K562 (cell line): Measurements from ENCODE around the gene GEMIN5. TPM values are rescaled to one million over a fixed set of nuclear protein-coding genes. Genes with fewer than 3 reads are reported as not detected.

Experiments used
- ATAC-seq: fragments of 200-7000 bp; cut with Tn5 transposase; 3 replicates; pipeline ENCODE4 v1.9.1; 2020; ENCODE audit warnings: moderate library complexity
- BruUV-seq: library from RNA; stranded (reverse); fragments of 400-500 nt; replicated peaks from 2 replicates; lab custom pipeline; 2021; lab: Mats Ljungman, UMichigan
- CTCF ChIA-PET: fragments of 300-600 bp; formaldehyde crosslinking; extraction: SDS; loops from one replicate; lab custom pipeline; 2021; ENCODE audit warnings: low intra/inter-chr PET ratio; lab: Yijun Ruan, JAX
- POLR2A ChIA-PET: fragments of 300-600, 350-650 bp; sonication (Branson Sonifier 250); formaldehyde crosslinking; extraction: SDS; loops from one replicate; lab custom pipeline; 2021; ENCODE audit warnings: antibody characterized with exemption, inconsistent platforms; lab: Yijun Ruan, JAX
- DNase-seq, 4 experiments: peaks; one replicate each; pipeline versions ENCODE4 v3.0.0 to v3.0.0-alpha.2; 2011 to 2018; ENCODE audit warnings: low spot score in 3 of 4, mixed read lengths in 3 of 4; ENCODE audit errors: extremely low read depth in 1 of 4
- FAIRE-seq: peaks from 2 replicates; lab custom pipeline; 2011; peaks lifted over from hg19 to GRCh38; lab: Jason Lieb, UNC
- H2AFZ ChIP-seq: 2 replicates; pipeline ENCODE4 v1.6.0; 2011; ENCODE audit warnings: low read depth, low read length, control low read depth, inconsistent platforms
- H3K27ac ChIP-seq: fragments of 200-600 bp; 3 replicates; pipeline ENCODE4 v1.8.0; 2011; ENCODE audit warnings: low read depth, mild to moderate bottlenecking, control low read depth, inconsistent platforms, low read length, moderate library complexity, mixed read lengths; ENCODE audit errors: extremely low read depth
- H3K27me3 ChIP-seq, 2 experiments: fragments of 300-600 bp in 1 of 2; 2 replicates in 1 of 2; 3 replicates in 1 of 2; pipeline versions ENCODE4 v1.6.0 to v1.8.0; 2011; ENCODE audit warnings: inconsistent platforms in 2 of 2, low read length in 2 of 2, mild to moderate bottlenecking in 1 of 2, mixed read lengths in 1 of 2, moderate library complexity in 1 of 2; ENCODE audit not compliant: control insufficient read depth in 2 of 2, insufficient read depth in 2 of 2
- H3K36me3 ChIP-seq: fragments of 300-600 bp; 3 replicates; pipeline ENCODE4 v1.8.0; 2011; ENCODE audit warnings: mild to moderate bottlenecking, low read length, inconsistent platforms; ENCODE audit not compliant: control insufficient read depth, insufficient read depth
- H3K4me1 ChIP-seq, 2 experiments: fragments of 200-600 bp in 1 of 2; replicated peaks in 1 of 2; 2 replicates in 1 of 2; 3 replicates in 1 of 2; pipeline versions ENCODE4 v1.5.1 to v1.8.0; 2011; ENCODE audit warnings: inconsistent platforms in 2 of 2, low read length in 2 of 2, mild to moderate bottlenecking in 1 of 2, mixed read lengths in 1 of 2, moderate library complexity in 1 of 2; ENCODE audit not compliant: control insufficient read depth in 2 of 2, insufficient read depth in 2 of 2
- H3K4me2 ChIP-seq: 2 replicates; pipeline ENCODE4 v1.6.1; 2011; ENCODE audit warnings: low read length, control low read depth, inconsistent platforms, mixed read lengths; ENCODE audit not compliant: insufficient read depth
- H3K4me3 ChIP-seq: fragments of 200-600 bp; sonication (generic), shearing (Covaris generic); 2 replicates; pipeline ENCODE4 v1.5.1; 2016; ENCODE audit warnings: control low read depth, inconsistent platforms
- H3K79me2 ChIP-seq: fragments of 200-600 bp; 3 replicates; pipeline ENCODE4 v1.8.0; 2011; ENCODE audit warnings: low read length, inconsistent platforms; ENCODE audit not compliant: control insufficient read depth, insufficient read depth
- H3K9ac ChIP-seq, 2 experiments: 2 replicates each; pipeline versions ENCODE4 v1.6.0 to v1.6.1; 2011; ENCODE audit warnings: low read depth in 2 of 2, low read length in 2 of 2, control low read depth in 1 of 2, inconsistent platforms in 1 of 2, mild to moderate bottlenecking in 1 of 2, mixed read lengths in 1 of 2; ENCODE audit not compliant: insufficient read depth in 1 of 2
- H3K9me1 ChIP-seq: one replicate; pipeline ENCODE4 v1.6.0; 2011; ENCODE audit warnings: inconsistent platforms, mild to moderate bottlenecking, low read length, moderate library complexity; ENCODE audit not compliant: control insufficient read depth, insufficient read depth
- H3K9me3 ChIP-seq: replicated peaks from 2 replicates; pipeline ENCODE4 v1.5.1; 2011; ENCODE audit warnings: low read depth, low read length, inconsistent platforms; ENCODE audit not compliant: control insufficient read depth, insufficient read depth
- H4K20me1 ChIP-seq: replicated peaks from 2 replicates; pipeline ENCODE4 v1.6.1; 2011; ENCODE audit warnings: low read length, inconsistent platforms, mixed read lengths; ENCODE audit not compliant: control insufficient read depth, insufficient read depth
- ARID3A ChIP-seq: IDR thresholded peaks from 2 replicates; pipeline ENCODE4 v1.6.1; 2012; ENCODE audit warnings: low read depth, low read length, improper control_type of control experiment, borderline replicate concordance
- CEBPG ChIP-seq, 3 experiments: fragments of 200-800 bp in 1 of 3; sonication (Bioruptor generic) in 1 of 3; sonication (generic) in 1 of 3; formaldehyde crosslinking in 1 of 3; IDR thresholded peaks in 2 of 3; conservative IDR thresholded peaks in 1 of 3; 2 replicates each; pipeline versions ENCODE4 v1.6.1 to v1.8.0; 2016 to 2022; ENCODE audit warnings: missing compliant biosample characterization in 2 of 3, missing genetic modification characterization in 2 of 3, mild to moderate bottlenecking in 1 of 3, missing genetic modification reagents in 1 of 3
- CTCF ChIP-seq, 3 experiments: IDR thresholded peaks in 2 of 3; conservative IDR thresholded peaks in 1 of 3; 2 replicates each; pipeline ENCODE4 v1.5.1; 2011 to 2012; ENCODE audit warnings: low read length in 3 of 3, mild to moderate bottlenecking in 3 of 3, control low read depth in 2 of 3, improper control_type of control experiment in 1 of 3, inconsistent platforms in 1 of 3, low read depth in 1 of 3, mixed read lengths in 1 of 3, moderate library complexity in 1 of 3; ENCODE audit not compliant: insufficient read depth in 2 of 3
- MIER1 ChIP-seq: fragments of 450-650 bp; IDR thresholded peaks from 2 replicates; pipeline ENCODE4 v1.6.1; 2016; ENCODE audit warnings: antibody characterized with exemption, mild to moderate bottlenecking, low read depth
- POLR2H ChIP-seq: IDR thresholded peaks from 2 replicates; pipeline ENCODE4 v1.6.1; 2016; ENCODE audit warnings: missing genetic modification characterization, low read depth, mild to moderate bottlenecking, control low read depth, missing compliant biosample characterization, moderate library complexity
- RAD21 ChIP-seq, 2 experiments: fragments of 250-450 bp in 1 of 2; fragments of 450-650 bp in 1 of 2; sonication (Bioruptor Pico) in 1 of 2; formaldehyde crosslinking in 1 of 2; IDR thresholded peaks in 1 of 2; conservative IDR thresholded peaks in 1 of 2; 2 replicates each; pipeline versions ENCODE4 v1.4.0 to v1.8.0; 2020 to 2022; ENCODE audit warnings: mild to moderate bottlenecking in 2 of 2, moderate library complexity in 1 of 2
- ZNF274 ChIP-seq: IDR thresholded peaks from 2 replicates; pipeline ENCODE4 v1.6.1; 2011; ENCODE audit warnings: low read depth, mild to moderate bottlenecking, low read length, moderate library complexity, borderline replicate concordance
- ZNF609 ChIP-seq: sonication (generic); formaldehyde crosslinking; IDR thresholded peaks from 2 replicates; pipeline ENCODE4 v1.8.1; 2023; ENCODE audit warnings: missing genetic modification reagents, mild to moderate bottlenecking, borderline replicate concordance
- WGBS: fragments of 100-300 bp; shearing (Covaris generic); methylation state at CpG from one replicate; pipeline ENCODE4 v1.1.6; 2016; ENCODE audit warnings: low coverage, mixed read lengths; ENCODE audit not compliant: insufficient coverage; ENCODE audit errors: missing lambda C conversion rate; 5-methylcytosine and 5-hydroxymethylcytosine counted together
- in situ Hi-C: fragments of 300-500 bp; cut with MboI; formaldehyde crosslinking; loops from 4 replicates; pipeline ENCODE4 v1.15.0; 2018; ENCODE audit warnings: inconsistent platforms, mixed read lengths
- intact Hi-C: fragments of 100-400 bp; cut with micrococcal nuclease; formaldehyde crosslinking; loops from 2 replicates; pipeline ENCODE4 v1.14.2; 2022
- polyA plus RNA-seq, 8 experiments: library from polyadenylated mRNA; depleted of rRNA in 4 of 8; stranded (reverse) in 5 of 8; unstranded in 3 of 8; fragments of >200 nt; fragmentation: Nextera tagmentation in 2 of 8; fragmentation: Illumina TruSeq in 1 of 8; extraction: Ambion mirVana in 2 of 8; extraction: Trizol in 1 of 8; gene quantifications; 2 replicates each; pipeline versions ENCODE4 v1.2.1 to v1.2.3, GENCODE V29; 2011 to 2014; ENCODE audit warnings: inconsistent platforms in 1 of 8, missing spikeins in 1 of 8
- total RNA-seq, 7 experiments: library from RNA; depleted of rRNA in 6 of 7; stranded (reverse); fragments of >200 nt in 6 of 7; fragmentation: Illumina TruSeq in 2 of 7; extraction: Trizol in 2 of 7; gene quantifications; 2 replicates each; pipeline versions ENCODE4 v1.2.1 to v1.2.3, GENCODE V29; 2011 to 2021; ENCODE audit warnings: low replicate concordance in 1 of 7

GEMIN5 gene
- total and polyA plus RNA-seq, 9 of the 15 experiments (the other 6 are each of a cell fraction or from before 2014, with no cell fraction given), result 10.3 to 48.2 (median 34.7) TPM

- no peak for TF ChIP-seq ZNF609 (CRISPR knock-in tag)
- TF ChIP-seq, all 486 proteins: peak for 0
Observed at GRCh38 chr5:154947778-154948177, 9.8 kb upstream of the GEMIN5 start (continued).

GRCh38 chr5:154945695-154946301 lies 7.8 kb upstream of the GEMIN5 start:
- H4K20me1 ChIP-seq, result 0 out of 2 replicates have a peak, but pooled peaks cover 6% of the 10 kb centered on the region
- no peak overlapping the region for H3K27ac ChIP-seq
- intact Hi-C loops, result no loop called here
- no peak overlapping the region for H3K4me3 ChIP-seq
- no peak for TF ChIP-seq MIER1
- TF ChIP-seq POLR2H (tag), result 0 out of 2 replicates have a peak, but pooled peaks have one; percentile 20
- no peak for TF ChIP-seq ZNF274
- TF ChIP-seq RAD21 (CRISPR knock-in tag; conservative IDR thresholded peaks at IDR 0.05 in 1 of 2, IDR thresholded peaks at IDR 0.05 in 1 of 2), result peak in 1 of 2 experiments; percentile 25; a peak in 3 of 4 replicates
- peak in 2 of 3 experiments; percentile 17 to 60; a peak in 3 of 6 replicates for TF ChIP-seq CTCF (IDR thresholded peaks at IDR 0.05 in 2 of 3, conservative IDR thresholded peaks at IDR 0.05 in 1 of 3; ENCODE audit: insufficient read depth in 2 of 3, low read depth in 1 of 3, low read length in 3 of 3)
- TF ChIP-seq CEBPG (CRISPR knock-in tag; IDR thresholded peaks at IDR 0.05), result no peak
- peak in 1 of 2 experiments; percentile 61; a peak in 2 of 4 replicates for TF ChIP-seq CEBPG (tag; conservative IDR thresholded peaks at IDR 0.05 in 1 of 2, IDR thresholded peaks at IDR 0.05 in 1 of 2)
- peak; percentile 90; the same call in 1 of the 2 replicates for TF ChIP-seq ARID3A
- H3K36me3 ChIP-seq, result peaks cover 41% of the 10 kb centered on the region
- WGBS, result 76% methylated on average over 2 of the region's 2 CpGs
- FAIRE-seq (peak; percentile 59), ATAC-seq (no peak), DNase-seq (no peak)
- H3K79me2 ChIP-seq, result peaks cover 90% of the 10 kb centered on the region
- ChIA-PET POLR2A (no interaction called here), CTCF (no interaction called here)
- H3K27me3 ChIP-seq, result no peaks in the 10 kb centered on the region
- in situ Hi-C loops, result no loop called here
- peaks cover 10 to 32% of the 10 kb centered on the region in 2 experiments; a peak in 3 of 5 replicates for H3K4me1 ChIP-seq
- no peak overlapping the region for H2AFZ ChIP-seq
- no peaks in the 10 kb centered on the region for H3K9me3 ChIP-seq
- H3K9me1 ChIP-seq, result no peaks in the 10 kb centered on the region
- no TSS peak for BruUV-seq
- no peak overlapping the region for H3K9ac ChIP-seq
- H3K4me2 ChIP-seq, result no peak overlapping the region
